ENCODE data around the gene NAA80.
"Not testable (repeated sequence)": the region's sequence is repeated elsewhere in the genome, so short reads cannot be mapped to it uniquely, and the experiment has no call there.

Gene NAA80

DNA sequence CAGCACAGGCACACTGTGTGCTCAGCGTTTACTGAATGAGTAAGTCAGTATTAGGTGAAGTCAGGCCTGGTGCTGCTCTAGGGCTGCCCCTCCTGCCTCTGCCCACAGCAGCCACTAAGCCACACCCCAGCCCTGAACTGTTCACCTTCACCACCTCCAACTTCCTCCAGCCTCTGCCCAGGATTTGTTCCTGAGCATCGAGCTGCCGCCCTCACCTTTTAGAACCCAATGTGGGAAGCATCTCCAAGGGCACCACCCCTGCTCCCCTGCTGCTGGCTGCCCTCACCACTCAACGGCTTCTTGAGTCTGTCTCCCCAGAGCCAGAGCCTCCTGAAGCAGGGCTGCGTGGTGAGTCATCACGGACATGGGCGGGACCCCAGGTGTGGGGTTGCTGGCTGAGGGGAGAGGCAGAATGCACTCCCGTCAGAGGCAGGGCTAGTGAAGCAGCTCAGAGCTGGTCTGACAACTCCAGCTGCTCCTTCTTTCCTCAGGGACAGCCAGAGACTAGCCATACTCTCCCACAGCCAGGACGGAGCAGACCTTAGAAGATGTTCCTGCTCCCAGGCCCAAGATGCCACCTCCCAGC, 17.5 kb upstream of the NAA80 start:
- DNase-seq (ENCODE audit: low read depth in 4 of 4, low spot score in 1 of 4), result no peak

DNA sequence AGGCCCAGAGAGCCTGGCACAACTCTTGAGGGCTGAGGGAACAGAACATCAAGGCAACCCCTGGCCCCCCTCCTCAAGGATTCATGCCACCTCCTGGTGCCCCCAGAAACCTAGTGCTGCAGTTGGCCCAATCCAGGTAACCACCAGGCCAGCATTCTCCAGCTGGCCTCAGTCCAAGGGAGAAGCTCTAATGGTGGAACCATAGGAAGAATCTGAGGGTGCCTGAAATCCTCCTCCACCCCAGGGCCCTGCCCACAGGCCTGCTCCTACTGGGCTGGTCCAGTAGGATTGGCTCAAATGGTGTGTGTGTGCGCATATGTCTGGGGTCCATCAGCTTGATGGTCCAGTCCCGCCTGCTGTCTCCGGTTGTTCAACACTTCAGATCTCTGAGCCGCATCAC, 15.6 kb upstream of the NAA80 start:
- DNase-seq (ENCODE audit: low read depth in 4 of 4, low spot score in 1 of 4), result no peak

DNA sequence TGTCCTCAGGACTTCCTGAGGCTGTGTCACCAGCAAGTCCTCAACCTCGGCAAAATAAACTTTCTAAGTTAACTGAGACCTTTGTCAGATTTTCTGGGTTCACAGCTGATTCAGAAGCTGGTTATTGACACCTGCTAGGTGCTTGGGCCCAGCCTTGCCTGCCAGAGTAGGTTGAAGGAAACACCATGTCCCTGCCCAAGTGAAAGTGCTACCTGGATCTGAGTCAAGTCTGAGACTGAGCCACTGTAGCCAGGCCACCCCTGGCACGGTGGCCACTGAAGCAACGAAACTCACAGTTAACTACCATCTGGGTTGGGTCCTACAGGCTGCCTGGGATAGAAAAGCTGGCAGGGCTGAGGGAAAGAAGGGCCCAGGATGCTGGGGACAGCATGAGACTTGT, 15.1 kb upstream of the NAA80 start:
- no peak for DNase-seq (ENCODE audit: low read depth in 4 of 4, low spot score in 1 of 4)

DNA sequence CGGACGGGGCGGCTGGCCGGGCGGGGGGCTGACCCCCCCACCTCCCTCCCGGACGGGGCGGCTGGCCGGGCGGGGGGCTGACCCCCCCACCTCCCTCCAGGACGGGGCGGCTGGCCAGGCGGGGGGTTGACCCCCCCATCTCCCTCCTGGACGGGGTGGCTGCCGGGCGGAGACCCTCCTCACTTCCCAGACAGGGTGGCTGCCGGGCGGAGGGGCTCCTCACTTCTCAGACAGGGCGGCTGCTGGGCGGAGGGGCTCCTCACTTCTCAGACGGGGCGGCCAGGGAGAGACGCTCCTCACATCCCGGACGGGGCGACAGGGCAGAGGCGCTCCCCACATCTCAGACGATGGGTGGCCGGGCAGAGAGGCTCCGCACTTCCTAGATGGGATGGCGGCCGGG, 12.8 kb upstream of the NAA80 start:
- not testable (repeated sequence) for DNase-seq (ENCODE audit: low read depth in 4 of 4, low spot score in 1 of 4)

DNA sequence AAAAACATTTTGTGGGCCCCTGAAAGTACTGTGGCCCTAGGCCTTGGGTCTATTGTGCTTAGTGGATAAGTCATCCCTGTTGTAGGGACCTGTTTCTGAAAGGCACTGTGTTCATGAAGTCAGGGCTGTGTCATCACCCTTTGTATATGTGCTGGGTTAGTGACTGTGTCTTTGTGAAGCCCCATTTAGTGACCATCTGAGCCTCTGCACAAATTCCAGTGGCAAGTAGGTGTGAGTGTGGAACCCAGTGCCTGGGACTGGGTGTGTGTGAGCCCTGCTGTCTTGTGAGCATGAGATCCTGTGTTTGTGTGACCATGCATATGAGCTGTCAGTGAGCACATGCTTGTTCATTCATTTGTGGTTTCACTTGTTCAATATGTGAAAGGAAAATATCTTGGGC, 5.4 kb upstream of the NAA80 start:
- DNase-seq (ENCODE audit: low read depth in 4 of 4, low spot score in 1 of 4), result no peak

DNA sequence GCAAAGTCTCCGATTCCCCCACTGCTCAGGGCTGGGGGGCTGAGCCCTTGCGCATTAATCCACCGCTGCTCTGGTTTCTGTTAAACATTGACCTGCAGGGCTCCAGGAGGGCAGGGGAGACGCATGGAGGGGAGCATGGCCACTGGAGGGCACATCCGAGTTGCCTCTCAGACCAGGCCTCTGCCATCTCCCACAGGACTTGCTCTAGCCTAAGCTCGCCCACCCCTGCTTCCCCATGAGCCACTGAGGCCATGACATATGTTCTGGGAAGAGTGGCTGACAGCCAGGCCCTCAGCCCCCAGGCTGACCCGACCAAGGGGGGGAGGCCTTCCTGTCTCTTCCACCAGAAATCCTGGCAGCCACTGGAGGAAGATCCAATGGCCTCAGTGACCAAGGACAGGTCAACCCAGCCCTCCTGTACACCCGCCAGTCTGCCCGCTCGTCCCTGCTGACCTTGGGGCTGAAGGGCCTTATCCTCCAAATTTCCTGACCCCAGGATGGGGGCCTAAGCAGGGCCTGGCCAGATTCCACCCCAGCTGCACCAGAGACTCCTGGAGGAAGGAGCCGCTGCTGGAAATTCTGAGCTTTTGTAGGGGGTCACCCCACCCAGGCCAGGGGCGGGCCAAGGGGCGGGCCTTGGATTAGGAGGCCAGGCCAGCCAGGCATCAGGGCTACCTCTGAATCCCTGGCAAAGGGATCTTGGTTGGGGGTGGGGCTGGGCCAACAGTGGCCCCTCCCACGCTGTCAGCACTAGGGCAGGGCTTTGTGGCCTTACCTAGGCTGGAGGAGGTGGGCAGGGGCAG, 4.0 kb upstream of the NAA80 start, which contains the start of gene HYAL1:
TSS of gene HYAL1 (minus strand) at position 562 of the 803 bp plus-strand sequence. CDS start 618 bp downstream, outside the sequence.
- no peak for DNase-seq (ENCODE audit: low read depth in 4 of 4, low spot score in 1 of 4)

DNA sequence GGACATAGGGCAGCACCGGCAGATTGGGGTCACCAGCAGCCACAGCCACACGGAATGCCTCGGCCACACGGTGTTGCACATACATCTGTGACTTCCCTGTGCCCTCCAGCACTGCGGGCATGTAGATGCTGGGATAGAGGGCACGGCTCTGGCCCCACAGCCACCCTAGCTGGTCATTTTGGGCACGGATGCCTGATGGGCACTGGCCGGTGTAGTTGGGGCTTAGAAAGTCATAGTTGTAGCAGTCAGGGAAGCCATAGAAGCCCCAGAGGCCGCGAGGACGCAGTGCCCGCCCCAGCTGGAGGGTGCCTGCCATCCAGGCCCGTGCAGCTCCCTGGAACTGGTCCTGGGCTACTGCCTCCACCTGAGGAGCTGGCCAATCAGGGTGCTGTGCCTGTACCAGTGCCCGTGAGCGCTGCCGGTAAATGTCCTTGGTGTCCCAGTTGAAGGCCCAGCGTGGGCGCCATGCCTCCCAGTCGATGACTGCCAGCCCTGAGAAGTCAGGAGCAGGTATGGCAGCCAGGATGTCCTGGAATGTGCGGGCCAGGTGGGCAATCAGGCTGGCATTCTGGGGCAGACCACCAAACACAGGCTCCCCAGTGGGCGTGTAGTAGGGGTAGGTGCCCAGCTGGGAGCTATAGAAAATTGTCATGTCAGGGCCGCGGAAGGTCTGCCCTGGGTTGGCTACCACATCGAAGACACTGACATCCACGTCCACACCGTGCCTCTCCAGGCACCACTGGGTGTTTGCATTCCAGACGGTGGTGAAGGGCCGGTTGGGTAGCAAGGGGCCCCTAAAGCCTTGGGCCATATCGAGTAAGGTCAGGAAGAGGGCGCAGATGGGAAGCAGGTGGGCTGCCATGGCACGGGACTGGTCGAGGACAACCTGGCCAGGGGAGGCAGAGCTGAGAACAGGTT, 3.1 kb upstream of the NAA80 start:
- no peak for DNase-seq (ENCODE audit: low read depth in 4 of 4, low spot score in 1 of 4)

DNA sequence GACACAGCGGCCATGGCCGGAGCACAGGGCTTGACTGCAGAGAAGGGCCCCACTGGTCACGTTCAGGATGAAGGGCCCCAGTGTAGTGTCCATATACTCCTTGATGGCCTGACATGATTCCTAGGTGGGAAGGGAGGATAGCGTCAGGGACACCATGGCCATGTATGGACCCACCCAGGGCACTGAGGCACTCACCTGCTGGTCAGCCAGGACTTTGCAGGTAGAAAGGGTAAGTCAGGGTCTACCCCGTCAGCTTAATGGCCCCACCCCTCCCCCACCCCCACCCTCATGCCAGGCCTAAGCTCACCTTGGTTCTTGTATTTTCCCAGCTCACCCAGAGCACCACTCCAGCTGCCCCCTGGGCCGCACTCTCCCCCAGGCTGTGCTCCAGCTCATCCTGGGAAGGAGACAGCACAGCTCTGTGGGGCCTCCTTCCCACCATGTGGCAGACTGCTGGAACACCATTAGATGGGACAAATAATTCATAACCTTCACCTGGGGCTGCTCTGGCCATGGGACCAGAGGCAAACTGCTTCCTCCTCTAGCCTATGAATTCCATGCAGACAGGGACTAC, 1.6 kb upstream of the NAA80 start:
- DNase-seq (ENCODE audit: low read depth in 4 of 4, low spot score in 1 of 4), result no peak

DNA sequence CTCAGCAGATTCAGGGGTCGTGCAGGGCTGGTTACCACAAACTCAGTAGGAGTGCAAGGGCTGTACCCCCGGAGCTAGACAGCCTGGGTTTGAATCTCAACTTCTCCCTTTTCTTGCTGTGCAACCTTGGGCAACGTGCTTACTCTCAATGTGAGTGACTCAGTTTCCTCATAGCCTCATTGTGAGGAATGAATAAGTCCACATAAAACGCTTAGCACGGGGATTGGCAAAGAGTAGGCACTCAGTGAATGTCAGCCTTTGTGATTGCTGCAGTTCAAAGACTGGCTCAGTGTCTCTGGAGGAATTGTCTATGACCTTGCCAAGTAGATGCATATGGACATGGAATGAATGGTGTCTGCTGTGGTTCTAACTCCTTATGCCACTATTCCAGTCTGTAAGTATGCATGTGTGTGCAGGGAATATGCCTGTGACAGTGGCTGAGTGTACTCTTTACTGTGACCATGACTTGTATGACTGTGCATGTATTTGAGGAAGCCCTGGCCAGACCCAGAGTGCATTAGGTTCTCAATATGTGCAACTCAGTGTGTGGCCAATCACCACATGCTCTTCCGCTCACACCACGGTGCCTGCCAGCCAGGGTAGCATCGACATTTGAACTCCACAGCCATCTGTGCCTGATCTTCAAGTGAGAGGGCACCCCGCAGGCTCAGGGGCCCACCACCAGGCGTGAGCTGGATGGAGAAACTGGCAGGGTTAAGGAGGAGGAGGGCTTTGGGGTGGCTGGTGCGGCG, 900 bp upstream of the NAA80 start:
- DNase-seq (ENCODE audit: low read depth in 4 of 4, low spot score in 1 of 4), result no peak

DNA sequence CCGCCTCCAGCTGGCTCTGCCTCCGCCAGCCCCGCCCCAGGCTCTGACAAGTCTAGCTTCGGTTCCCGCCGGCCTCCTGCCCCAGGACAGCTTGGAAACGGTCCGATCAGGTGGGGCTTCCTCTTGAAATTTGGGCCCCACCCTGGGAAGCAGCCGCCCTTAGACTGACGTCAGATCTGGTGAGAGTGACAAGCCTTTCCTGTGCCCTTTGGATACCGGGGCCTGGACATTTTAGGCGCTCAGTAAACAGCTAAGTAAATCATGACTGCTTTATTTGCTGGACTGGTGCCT, 378 bp upstream of the NAA80 start:
- DNase-seq (ENCODE audit: low read depth in 4 of 4, low spot score in 1 of 4), result no peak

DNA sequence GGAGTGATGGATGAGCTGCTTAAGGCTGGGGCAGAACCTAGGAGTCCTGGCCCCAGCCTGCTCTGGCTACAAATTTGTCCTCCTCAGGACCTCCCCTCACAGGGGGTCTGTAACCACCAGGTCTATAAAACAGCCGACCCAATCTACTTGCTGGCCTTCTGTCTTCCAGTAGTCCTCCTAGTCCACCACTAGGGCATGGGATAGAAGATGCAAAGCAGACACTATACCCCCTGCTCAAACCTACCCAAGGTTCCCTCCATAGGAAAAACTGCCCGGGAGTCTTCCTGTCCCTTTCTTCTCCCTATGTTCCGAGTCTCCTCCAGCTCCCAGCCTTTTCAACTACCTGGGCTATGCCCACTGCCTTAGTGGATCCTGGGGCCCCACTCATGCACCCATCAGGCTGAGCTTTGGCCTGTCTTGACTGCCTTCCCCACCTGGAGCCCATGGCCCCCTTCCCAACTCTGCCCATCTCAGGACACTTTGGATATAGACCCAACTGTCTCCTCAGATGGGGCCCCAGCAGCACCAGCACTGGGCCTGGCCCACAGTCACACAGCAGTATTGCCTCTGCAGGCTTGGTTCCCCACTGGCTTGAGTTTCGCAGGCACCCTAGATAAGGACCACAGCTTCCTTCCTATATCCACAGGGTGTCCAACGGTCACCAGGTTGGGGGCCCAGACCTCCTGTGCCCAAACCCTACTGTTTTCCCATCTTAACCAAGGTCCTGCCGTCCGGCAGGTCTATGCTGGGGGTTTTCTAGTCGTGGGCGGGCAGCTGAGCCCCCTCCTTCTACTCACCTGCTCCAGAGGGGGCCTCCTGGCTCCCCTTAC, 1.1 kb downstream of the NAA80 start:
- DNase-seq (ENCODE audit: low read depth in 4 of 4, low spot score in 1 of 4), result no peak

DNA sequence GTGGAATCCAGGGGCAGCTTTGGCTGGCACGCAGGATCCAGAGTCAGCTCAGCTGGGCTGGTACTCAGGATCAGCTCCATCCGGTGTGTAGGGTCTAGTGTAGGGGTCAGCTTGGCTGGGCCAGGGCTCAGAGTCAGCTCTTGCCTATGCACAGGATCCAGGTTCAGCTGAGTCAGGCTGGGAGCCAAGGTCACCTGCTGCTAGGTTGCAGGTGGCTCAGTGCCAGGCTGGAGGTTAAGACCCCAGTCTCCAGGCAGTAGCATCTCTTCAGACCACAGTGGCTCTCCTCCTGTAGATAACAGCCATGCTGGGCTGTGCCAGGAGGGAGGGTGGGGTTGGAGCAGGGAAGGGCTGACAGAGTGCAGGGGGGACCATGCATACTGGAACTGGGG, 1.8 kb downstream of the NAA80 start:
- no peak for DNase-seq (ENCODE audit: low read depth in 4 of 4, low spot score in 1 of 4)

DNA sequence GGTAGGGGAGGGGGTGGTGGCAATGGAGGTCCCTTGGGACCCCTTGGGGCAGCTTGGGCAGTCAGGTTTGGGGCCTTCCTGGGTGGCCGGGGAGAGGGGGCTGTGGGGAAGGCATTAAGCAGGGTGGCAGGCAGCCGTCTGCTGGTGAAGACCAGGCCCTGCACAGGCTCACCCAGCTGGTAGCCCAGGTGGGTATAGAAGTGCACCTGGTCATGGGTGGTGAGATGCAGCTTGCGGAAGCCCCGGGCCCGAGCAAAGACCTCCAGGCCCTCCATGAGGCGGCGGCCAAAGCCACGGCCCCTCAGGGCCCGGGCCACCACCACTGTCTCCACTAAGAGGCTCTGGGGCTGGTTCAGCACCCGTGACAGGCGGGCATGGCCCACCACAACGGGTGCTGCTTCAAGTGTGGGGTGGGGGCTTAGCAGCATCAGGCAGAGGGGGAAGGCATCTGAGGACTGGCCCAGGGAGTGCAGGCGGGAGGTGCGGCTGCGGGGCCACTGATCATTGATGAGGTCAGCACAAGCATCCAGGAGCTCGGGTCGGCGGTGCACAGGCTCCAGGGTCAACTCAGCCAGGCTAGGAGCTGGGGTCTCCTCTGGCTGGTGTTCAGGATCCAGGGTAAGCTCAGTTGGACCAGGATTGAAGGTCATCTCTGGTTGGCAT, 2.4 kb downstream of the NAA80 start:
- no peak for DNase-seq (ENCODE audit: low read depth in 4 of 4, low spot score in 1 of 4)

DNA sequence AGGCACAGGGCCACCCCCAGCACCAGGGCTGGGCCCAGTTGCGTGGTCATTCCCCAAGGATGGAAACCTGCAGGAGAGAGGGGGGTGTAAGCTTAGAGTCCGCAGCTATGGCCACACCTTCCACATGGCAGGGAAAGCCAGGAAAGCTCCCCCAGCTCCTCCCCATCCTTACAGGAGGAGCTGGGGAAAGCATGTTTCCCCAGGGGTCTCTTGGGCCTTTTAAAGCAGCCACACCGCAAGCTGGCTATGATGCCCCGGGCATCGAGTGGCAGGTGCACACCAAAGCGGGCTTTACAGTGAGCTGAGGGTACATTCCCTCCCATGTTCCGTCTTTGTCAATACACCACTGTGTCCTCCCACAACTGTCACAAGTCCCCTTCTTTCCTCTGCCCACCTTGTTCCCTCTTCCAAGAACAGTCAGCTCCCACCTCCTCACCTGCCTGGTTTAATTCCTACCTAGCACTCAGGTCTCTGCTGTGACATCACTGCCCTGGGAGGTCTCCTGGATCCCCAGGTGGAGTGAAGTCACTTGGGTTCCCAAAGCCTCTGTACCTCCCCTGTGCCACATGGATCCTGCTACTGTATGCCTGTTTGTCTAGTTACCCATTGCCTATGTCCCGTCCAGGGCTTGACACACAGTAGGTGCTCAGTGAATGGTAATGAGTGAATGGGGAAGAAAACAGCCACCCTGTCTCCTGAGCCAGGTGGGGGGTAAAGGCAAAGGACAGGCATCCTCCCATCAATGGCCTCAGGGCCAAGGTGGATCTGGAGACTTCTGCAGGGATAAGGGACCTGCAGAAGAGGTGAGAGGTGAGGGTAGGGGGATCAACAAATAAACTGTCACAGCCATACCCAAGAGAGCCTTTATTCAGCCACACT, 3.4 kb downstream of the NAA80 start:
- DNase-seq (ENCODE audit: low read depth in 4 of 4, low spot score in 1 of 4), result no peak

DNA sequence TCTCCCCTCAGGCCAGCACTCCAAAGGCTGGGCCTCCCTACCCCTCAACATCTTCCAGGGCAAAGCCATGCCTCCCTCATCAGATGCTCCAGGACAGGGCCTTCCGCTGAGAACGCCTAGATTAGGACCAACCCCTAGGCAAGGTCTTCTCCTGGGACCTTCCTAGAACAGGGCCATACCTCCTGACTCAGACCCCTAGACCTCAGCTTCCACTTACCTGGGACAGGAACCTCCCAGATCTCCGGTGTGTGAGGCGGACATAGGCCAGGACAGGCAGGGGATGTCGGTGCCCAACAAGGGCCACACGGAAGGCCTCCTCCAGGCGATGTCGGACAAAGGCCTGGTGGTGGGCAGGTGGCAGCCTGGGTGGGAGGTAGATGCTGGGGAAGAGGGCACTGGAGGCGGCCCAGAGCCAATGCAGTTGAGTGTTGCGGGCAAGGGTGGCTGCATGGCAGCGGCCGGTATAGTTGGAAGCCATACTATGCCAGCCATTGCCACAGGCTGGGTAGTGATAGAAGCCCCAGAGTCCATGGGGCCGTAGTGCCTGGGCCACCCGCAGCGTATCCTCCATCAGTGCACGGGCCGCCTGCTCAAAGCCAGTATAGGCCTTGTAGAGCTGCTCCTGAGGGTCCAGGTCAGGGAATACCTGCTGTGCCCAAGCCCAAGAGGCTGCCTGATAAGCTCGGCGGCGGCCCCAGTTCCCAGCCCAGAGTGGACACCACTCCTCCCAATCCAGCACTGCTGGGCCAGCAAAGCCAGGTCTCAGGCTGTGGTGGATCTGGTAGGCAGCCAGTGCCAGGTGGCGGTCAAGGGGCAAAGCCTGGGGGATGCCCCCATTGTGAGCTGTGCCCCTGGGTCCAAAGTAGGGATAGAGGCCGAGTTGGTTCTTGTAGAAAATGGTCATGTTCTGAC, 4.5 kb downstream of the NAA80 start:
- DNase-seq (ENCODE audit: low read depth in 4 of 4, low spot score in 1 of 4), result no peak

DNA sequence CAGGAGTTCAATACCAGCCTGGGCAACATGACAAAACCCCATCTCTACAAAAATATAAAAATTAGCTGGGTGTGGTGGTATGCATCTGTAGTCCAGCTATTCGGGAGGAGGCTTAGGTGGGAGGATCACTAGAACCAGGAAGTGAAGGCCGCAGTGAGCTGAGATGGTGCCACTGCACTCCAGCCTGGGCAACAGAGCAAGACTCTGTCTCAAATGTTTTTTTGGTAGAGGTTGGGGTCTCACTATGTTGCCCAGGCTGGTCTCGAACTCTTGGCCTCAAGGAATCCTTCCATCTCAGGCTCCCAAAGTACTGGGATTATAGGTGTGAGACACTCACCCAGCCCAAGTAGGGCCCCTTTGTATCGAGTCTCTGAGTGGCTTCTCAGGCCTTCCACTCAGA, 5.1 kb downstream of the NAA80 start:
- DNase-seq (ENCODE audit: low read depth in 4 of 4, low spot score in 1 of 4), result no peak

DNA sequence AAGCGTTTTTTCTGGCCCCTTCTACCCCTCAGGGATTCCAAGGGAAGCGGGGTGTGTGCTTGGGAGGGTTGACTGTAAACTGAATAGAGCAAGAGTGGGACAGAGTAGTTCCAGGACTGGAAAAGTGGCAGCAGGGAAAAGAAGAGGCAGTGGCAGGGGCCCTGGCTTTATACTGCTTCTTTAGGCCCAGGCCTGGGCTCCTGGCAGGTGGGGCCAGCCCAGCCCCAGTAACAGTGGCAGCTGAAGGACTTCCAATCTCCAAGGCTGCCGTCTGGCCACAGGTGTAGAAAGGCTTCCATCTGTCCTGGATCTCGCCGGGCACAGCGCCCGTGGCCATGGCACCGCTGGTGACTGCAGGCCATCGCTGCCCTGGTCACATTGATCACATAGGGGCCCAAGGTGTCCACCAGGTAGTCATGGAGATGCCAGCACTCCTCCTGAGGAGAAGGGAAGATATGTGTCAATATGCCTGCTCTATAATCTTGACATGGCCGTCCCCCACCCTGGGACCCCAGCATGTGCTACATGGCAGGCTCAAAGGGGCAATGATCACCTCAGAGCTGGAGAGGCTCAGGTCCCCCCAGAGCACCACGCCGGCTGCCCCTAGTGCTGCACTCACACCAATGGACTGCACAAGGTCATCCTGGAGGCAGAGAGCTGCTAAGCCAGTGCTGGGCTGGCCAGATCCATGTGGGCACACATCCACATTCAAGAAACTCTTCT, 6.0 kb downstream of the NAA80 start:
- DNase-seq (ENCODE audit: low read depth in 4 of 4, low spot score in 1 of 4), result no peak
